ENCODE data around the gene TCEA3.

DNA sequence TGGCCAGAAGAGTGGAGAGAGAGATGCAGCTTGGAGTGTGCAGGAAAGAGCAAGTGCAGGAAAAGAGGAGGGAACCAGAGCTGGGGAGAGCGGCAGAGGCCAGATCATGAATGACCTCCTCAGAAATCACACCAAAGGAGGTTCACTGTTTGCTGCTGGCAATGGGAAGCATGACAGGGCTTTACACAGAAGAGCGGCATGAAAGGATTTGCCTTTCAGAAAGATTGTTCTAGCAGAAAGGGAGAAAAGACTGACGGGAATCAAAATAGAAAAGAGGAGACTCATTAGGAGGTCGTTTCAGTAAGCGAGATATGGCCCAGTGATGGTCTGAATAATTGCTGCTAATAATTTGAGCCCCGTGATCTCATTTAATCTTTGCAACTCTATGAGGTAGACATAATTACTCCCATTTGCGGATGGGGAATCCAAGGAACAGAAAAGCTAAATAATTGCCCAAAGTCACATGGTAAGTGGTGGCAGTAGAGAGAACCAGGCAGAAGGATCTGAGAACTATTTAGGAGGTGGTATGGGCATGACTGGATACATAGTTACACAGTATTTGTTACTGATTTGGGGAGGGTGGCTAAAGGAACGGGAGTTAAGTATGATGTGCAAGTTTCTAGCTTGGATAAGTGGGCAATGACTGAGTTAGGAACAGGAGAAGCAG lies 67.9 kb downstream of the TCEA3 start:
- TF ChIP-seq, protein P1, sequence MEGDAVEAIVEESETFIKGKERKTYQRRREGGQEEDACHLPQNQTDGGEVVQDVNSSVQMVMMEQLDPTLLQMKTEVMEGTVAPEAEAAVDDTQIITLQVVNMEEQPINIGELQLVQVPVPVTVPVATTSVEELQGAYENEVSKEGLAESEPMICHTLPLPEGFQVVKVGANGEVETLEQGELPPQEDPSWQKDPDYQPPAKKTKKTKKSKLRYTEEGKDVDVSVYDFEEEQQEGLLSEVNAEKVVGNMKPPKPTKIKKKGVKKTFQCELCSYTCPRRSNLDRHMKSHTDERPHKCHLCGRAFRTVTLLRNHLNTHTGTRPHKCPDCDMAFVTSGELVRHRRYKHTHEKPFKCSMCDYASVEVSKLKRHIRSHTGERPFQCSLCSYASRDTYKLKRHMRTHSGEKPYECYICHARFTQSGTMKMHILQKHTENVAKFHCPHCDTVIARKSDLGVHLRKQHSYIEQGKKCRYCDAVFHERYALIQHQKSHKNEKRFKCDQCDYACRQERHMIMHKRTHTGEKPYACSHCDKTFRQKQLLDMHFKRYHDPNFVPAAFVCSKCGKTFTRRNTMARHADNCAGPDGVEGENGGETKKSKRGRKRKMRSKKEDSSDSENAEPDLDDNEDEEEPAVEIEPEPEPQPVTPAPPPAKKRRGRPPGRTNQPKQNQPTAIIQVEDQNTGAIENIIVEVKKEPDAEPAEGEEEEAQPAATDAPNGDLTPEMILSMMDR (IDR thresholded peaks at IDR 0.05; ENCODE audit: insufficient read depth, low read length) = no peak
- TF ChIP-seq, protein P2, sequence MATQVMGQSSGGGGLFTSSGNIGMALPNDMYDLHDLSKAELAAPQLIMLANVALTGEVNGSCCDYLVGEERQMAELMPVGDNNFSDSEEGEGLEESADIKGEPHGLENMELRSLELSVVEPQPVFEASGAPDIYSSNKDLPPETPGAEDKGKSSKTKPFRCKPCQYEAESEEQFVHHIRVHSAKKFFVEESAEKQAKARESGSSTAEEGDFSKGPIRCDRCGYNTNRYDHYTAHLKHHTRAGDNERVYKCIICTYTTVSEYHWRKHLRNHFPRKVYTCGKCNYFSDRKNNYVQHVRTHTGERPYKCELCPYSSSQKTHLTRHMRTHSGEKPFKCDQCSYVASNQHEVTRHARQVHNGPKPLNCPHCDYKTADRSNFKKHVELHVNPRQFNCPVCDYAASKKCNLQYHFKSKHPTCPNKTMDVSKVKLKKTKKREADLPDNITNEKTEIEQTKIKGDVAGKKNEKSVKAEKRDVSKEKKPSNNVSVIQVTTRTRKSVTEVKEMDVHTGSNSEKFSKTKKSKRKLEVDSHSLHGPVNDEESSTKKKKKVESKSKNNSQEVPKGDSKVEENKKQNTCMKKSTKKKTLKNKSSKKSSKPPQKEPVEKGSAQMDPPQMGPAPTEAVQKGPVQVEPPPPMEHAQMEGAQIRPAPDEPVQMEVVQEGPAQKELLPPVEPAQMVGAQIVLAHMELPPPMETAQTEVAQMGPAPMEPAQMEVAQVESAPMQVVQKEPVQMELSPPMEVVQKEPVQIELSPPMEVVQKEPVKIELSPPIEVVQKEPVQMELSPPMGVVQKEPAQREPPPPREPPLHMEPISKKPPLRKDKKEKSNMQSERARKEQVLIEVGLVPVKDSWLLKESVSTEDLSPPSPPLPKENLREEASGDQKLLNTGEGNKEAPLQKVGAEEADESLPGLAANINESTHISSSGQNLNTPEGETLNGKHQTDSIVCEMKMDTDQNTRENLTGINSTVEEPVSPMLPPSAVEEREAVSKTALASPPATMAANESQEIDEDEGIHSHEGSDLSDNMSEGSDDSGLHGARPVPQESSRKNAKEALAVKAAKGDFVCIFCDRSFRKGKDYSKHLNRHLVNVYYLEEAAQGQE (IDR thresholded peaks at IDR 0.05; ENCODE audit: insufficient replicate concordance, low read depth) = no peak
- no peak for TF ChIP-seq POLR2AphosphoS5 (IDR thresholded peaks at IDR 0.05; ENCODE audit: low read depth)

All from HL-60 (cell line).